GM19035 (cell line): ENCODE measurements around the gene LBX1.

Experiments
- ATAC-seq: cut with Tn5 transposase; IDR thresholded peaks from one replicate; pipeline ENCODE4 v1.9.1; 2021; ENCODE audit not compliant: unreplicated experiment

LBX1 gene

GRCh38 chr10:101244321-101245050 lies 15.2 kb upstream of the LBX1 start:
- no peak for ATAC-seq

- ATAC-seq, result no peak
Measured at GRCh38 chr10:101241840-101242707, 12.8 kb upstream of the LBX1 start.

- no peak for ATAC-seq
Measured at GRCh38 chr10:101238732-101239105, 9.5 kb upstream of the LBX1 start.

- no peak for ATAC-seq
Measured at GRCh38 chr10:101237982-101238731, 8.9 kb upstream of the LBX1 start.

- ATAC-seq, result no peak
Measured at GRCh38 chr10:101237081-101237981, 8.1 kb upstream of the LBX1 start.

GRCh38 chr10:101236376-101237080 lies 7.3 kb upstream of the LBX1 start:
- no peak for ATAC-seq

GRCh38 chr10:101235766-101236165 lies 6.5 kb upstream of the LBX1 start:
- ATAC-seq, result no peak

GRCh38 chr10:101234333-101234732 lies 5.1 kb upstream of the LBX1 start:
- ATAC-seq, result no peak

- ATAC-seq, result no peak
Measured at GRCh38 chr10:101233863-101234262, 4.6 kb upstream of the LBX1 start.

- no peak for ATAC-seq
Measured at GRCh38 chr10:101233443-101233842, 4.2 kb upstream of the LBX1 start.

GRCh38 chr10:101231912-101232689 lies 2.8 kb upstream of the LBX1 start:
- no peak for ATAC-seq

- no peak for ATAC-seq
Measured at GRCh38 chr10:101231092-101231491, 1.8 kb upstream of the LBX1 start.

- ATAC-seq, result no peak
Measured at GRCh38 chr10:101230183-101230917, 1.1 kb upstream of the LBX1 start.

GRCh38 chr10:101228966-101229265 lies 347 bp downstream of the LBX1 start:
- ATAC-seq, result no peak

GRCh38 chr10:101228153-101228965 lies 904 bp downstream of the LBX1 start:
- ATAC-seq, result no peak

- ATAC-seq, result no peak
Measured at GRCh38 chr10:101227429-101228152, 1.7 kb downstream of the LBX1 start.
